ENCODE data around the gene PRKACA. TPM values are rescaled to one million over a fixed set of nuclear protein-coding genes. Genes with fewer than 3 reads are reported as not detected.

PRKACA gene
- total RNA-seq, 1 donor from 2014 or later = 37.9 TPM

DNA sequence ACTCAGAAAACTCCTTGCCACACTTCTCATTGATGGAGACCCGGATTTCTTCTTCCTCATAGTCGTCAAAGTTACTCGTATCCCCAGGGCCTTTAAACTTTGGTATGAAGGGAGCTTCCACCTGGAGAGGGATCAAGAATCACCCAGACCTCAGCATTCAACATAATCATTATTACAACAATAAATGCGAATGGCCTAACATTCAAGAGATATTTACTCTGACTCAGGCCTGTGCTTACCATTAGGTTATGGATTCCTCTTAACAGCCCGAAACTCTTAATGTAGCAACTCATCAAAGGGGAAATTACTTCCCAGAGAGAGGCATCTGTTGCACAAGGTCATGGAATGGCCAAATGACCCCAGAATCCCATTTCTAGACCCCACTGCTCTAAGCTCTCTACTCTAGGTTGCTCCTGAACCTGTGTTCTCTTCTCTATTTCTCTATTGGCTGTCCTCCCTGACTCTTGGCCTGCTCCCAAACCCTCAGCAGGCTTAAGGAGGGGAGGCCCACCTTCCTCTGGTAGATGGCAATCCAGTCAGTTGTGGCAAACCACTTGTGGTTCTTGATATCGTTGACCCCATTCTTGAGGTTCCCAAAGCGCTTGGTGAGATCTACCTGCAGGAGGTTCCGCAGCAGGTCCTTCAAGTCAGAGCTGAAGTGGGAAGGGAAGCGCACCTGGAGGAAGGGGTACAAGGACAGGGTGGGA, 24.3 kb downstream of the PRKACA start:
- no peak for DNase-seq (ENCODE audit: low read depth, low spot score)

DNA sequence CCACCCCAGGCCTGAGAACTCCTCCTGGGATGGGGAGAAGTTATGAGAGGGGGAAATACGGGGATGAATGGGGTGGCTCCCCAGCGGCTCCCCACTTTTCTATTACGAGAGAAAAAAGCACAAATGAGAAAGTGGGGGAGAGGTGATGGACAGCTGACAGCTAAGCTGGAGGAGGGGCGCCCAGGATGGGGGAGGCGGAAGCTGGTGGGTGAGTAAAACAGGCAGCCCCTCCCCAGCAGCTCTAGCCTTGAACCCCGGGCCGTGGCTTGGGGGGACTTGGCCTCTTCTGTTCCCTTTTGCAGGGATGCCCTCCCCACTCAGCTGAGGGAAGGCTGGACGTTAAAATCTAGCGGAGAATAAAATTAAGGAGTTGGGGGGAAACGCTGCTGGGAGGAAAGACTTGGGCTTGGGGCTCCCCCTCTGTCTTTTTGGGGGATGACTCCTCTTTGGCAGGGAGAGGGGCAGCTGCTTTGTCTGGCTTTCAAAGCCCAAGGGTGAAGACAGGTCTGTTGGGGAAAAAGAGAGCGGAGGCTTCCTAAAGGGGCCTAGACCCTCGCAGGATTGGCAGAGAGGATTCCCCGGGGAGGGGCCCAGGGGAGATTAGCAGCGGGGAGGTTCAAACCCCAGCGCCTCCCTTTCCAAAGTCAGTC, 25.6 kb downstream of the PRKACA start:
- DNase-seq (ENCODE audit: low read depth, low spot score) = no peak

DNA sequence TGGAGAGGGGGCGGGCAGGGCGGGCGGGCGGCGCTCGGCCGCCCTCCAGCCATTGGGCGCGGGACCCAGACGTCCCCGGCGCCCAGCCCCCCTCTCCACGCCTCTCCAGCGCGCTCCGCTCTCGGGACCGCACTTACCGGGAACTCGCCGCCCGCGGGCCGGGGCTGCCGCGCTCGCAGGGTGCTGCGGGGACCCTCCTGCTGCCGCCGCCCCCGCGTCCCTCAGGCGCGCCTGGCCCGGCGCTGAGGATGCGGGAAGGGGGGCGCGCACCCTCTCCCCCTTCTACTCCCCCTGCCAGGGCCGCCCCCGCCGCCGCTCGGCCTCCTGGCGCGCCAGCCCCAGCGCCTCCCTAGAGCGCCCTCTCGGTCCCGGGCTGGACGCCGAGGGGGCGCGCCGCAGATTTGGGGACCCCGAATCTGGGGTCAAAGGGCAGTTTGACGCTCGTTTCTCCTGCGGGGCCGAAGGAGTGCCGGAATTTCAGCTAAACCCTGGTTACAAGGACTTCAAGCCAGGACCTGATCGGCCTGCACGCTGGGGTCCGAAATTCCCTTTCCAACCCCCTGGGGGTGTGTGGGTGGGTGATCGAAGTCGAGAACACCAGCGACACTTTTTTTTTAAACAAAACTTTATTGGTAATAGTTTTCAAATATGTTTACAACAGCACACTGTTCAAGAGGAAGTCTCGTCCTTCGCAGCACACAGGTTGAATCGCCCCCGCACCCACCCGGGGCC, 26.3 kb downstream of the PRKACA start:
- DNase-seq (ENCODE audit: low read depth, low spot score) = no peak

DNA sequence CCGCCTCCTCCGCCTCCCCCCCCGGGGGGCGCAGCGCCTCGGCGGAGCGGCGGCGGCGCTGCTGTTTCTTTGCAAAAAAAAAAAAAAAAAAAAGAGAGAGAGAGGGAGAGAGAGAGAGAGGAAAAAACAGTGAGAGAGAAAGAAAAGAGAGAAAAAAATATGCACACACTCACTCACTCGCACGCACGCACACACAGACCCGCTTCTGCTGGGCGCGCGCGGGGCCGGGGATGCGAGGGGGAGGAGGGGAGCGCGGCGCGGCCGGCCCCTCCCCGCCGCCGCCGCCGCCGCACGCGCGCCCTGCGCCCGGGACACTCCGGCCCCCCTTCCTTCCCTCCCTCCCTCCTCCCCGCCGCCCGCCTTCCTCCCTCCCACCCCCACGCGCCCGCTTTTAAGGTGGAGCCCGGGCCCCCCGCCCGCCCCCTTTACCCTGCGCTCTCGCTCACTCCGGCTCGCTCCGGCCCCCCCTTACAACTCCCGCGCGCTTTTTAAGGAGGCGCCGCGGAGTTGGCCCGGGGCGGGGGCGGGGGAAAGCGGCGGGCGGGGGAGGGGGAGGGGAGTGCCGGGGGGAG, 27.0 kb downstream of the PRKACA start, which contains the start of gene SAMD1:
Gene SAMD1, minus strand, starts transcription at position 243 of the 572 bp plus-strand sequence.
- no peak for DNase-seq (ENCODE audit: low read depth, low spot score)

- no peak for DNase-seq (ENCODE audit: low read depth, low spot score)
Measured at GRCh38 chr19:14089662-14090508, 27.7 kb downstream of the PRKACA start.

GRCh38 chr19:14089412-14089661, 28.2 kb downstream of the PRKACA start:
- DNase-seq (ENCODE audit: low read depth, low spot score) = no peak

DNA sequence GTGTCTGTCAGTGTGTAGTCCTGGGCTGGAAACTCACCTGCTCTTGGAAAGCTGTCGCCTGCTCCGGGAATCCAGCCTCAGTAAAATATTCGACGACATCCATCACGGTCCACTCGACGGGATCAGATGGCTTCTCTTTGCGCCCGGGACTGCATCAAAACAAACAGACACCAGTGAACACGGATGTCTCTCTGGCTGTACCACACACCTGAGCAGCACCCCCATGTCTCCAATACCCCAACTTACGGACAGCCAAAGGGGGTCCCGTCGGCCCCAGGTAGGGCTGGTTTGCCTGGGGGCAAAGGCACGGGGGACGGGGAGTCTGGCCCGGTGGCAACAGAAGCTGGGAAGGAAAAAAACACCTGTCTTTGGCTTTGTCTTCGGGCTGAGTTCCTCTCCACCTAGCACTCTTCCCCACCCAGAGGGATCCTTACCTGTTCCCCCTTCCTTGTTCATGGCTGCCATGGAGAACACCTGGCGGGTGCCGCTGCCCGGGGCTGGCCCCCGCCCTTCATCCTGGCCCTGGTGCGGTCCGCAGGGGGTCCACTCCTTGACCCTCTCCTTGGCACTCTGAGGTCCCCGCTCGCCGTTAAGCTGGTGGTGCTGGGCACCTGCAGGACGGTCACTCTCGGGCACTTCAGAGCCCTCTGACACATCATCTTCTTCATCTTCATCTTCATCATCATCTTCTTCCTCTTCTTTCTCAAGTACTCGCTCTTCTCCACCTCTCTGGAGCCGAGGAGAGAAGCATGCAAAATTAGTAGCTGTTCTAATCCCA, 28.7 kb downstream of the PRKACA start:
- no peak for DNase-seq (ENCODE audit: low read depth, low spot score)

DNA sequence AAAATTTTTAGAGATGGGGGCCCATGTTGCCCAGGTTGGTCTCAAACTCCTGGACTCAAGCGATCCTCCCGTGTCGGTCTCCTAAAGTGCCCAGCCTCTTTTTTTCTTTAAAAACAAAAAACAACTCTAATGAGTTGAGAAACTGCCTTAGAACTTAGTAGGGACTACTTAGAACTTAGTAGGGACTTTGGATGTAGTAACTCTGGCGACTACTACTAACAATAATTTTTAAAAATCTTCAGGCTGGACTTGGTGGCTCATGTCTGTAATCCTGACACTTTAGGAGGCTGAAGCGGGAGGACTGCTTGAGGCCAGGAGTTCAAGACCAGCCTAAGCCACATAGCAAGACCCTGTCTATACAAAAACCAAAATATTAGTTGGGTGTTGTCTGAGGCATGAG, 31.5 kb downstream of the PRKACA start:
- no peak for DNase-seq (ENCODE audit: low read depth, low spot score)

- DNase-seq (ENCODE audit: low read depth, low spot score) = no peak
Measured at GRCh38 chr19:14085309-14085995, 32.1 kb downstream of the PRKACA start, which contains the start of gene C19orf67. Gene C19orf67, minus strand, starts transcription at chr19:14085783. Its CDS starts 156 bp downstream, at chr19:14085627.

DNA sequence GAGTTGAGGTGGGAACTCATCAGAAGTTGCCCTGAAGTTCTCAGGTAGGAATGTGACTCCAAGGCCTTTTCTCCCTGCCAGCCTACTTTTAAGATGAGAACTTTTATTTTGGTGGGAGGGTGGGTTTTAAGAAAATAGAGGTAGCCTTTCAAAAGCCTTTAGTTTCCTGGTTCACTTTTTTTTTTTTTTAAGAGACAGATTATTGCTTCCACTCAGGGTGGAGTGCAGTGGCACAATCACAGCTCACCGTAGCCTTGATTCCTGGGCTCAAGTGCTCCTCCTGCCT, 34.9 kb downstream of the PRKACA start:
- DNase-seq (ENCODE audit: low read depth, low spot score) = no peak

DNA sequence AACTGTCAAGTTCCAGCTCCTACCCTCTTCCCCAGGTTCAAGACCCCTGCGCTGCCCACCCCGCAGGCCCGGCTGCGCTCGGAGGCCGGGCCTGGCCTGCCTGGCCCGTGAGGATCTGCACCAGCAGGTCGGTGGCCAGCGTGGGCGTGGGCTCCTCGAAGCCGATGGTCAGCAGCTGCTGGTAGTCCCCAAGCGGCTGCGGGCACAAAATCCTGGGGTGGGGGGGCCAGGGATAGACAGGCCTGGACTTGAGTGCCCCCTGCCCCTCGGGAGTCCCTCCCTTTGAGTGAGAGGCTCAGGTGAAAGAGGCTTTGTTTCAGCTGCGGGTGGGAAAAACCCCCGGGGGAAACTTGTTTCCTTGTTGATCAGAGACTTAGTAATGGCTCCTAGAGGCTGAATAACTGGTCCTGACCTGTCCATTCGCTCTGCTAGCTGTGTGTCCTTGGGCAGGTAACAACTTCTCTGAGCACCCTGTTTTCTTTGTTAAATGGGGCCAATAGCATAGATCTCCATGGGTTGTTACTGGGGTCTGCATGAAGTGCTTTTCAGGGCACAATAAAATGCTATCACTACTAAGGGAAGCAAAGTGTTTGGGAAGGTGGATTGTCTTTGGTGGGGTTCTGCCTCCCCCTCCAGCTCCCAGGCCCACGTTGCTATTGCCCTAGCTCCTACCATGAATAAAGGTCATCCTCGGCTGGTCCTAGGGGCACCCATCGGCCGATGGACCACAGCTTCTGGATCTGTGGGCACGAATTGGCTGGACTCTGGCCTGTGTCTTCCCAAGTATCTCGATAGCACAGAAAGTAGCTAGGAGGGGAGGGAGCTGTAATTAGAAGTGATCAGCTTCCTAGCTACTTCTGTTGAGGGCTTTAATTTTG, 35.5 kb downstream of the PRKACA start:
- DNase-seq (ENCODE audit: low read depth, low spot score) = no peak

GRCh38 chr19:14080887-14081796, 36.4 kb downstream of the PRKACA start:
- peak; percentile 97 for DNase-seq (ENCODE audit: low read depth, low spot score)

DNA sequence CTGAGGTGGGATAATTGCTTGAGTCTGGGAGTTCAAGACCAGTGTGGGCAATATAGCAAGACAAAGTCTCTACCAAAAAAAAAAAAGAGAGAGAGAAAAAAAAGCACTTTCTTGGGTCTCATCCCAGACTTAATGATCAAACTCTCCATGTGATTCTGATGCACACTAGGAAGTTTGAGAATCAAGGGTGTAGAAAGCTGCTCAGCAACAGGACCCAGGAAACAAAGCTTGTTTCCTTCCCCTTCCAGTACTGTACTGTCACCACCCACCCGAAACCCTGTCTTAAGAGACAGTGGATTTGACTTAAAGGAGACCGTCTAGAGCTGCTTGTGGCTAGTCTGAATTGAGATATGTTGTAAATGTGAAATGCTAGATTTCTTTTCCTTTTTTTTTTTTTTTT, 39.2 kb downstream of the PRKACA start:
- DNase-seq (ENCODE audit: low read depth, low spot score) = no peak

DNA sequence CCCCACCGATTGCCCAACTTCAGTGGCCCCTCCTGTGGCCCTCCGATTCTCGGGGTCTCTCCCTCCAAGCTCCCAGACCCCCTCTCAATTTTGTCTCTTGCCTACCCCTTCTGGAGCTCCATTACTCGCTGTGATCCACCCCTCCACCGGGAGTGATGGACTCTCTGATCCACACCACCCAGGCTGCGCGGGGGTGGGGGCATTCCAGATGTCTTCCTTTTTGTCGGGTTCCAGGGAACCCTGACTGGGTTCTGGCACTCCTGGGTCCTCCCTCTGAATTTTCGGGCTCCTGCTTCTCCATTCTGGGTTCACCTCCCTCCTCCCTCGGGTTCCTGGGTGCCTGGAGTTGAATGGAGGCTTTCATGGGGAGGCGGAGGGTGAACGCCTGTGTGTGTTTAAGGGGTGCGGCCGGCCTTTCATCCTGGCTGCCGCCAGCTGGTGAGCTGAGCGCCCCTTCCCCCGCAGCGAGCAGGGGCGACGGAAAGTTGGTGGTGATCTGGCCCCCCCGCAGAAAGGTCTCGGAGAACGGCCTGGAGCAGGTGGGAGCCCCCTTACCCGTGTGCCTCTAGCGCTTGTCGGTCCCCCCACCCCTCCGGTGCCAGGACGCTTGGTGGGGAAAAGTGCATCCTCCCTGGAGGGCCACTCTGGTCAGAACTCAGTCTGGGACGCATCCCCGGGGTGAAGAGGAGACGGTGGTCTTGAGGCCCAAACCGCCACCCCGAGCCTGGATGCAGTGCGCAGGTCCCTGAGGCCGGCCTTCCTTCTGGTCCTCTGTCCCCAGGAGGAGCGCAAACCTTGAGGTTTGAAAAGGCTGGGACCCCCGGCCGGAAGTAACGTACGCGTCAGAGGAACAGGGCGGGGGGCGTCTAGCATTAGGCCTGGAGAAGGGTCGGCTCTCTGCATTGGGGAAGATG, 43.4 kb downstream of the PRKACA start:
- DNase-seq (ENCODE audit: low read depth, low spot score) = no peak

GRCh38 chr19:14073261-14073924, 44.2 kb downstream of the PRKACA start:
- DNase-seq (ENCODE audit: low read depth, low spot score) = no peak

DNA sequence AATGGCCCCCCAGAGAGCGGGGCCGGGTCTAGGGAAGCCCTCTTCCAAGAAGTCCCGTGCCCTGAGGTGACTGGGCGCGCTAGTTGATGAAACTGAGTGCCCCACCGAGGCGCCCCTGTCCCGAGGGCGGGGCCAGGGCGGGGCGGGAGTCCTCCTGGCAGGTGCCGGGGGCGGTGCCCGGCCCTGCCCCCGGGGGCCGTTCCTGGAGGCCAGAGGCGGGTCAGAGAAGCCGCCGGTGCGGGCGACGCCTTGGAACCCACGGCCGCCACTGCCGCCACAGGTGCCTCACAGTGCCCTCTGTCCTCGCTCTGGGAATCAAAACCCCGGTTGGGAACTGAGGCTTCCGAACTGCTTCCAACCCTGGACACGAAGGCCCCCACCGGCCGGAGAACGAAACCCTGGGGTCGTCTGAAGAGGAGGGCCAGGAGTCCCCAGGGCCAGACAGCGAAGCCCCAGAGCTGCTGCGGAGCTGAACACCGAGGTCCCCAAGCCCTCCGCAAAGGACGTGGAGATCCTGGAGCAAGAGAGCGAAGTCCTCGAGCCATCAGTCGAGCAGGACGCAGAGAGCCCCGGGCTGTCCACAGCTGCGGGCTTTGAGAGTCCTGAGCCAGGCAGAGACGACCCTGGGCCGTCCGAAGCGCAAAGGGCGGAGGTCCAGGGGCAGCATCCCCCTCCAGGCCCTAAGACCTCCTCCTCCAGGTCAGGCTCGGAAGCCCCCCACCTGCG, 44.9 kb downstream of the PRKACA start, which contains the start of gene MISP3:
Gene MISP3, plus strand, starts transcription at position 252 of the 726 bp plus-strand sequence. CDS start 524 bp downstream, outside the sequence.
- DNase-seq (ENCODE audit: low read depth, low spot score) = no peak
